Small intestine (tissue), 7 donors: Measurements from ENCODE around the gene HPN. TPM values are rescaled to one million over a fixed set of nuclear protein-coding genes. Genes with fewer than 3 reads are reported as not detected.
"Not testable (repeated sequence)": the region's sequence is repeated elsewhere in the genome, so short reads cannot be mapped to it uniquely, and the experiment has no call there.

Experiments used
- DNase-seq, 2 donors: peaks; one replicate each; pipeline versions ENCODE4 v3.0.0 to v3.0.0-alpha.2; 2013
- FAIRE-seq: peaks from 2 replicates; lab custom pipeline; 2012; peaks lifted over from hg19 to GRCh38; lab: Jason Lieb, UNC
- H3K27ac ChIP-seq, 3 donors: one replicate each; pipeline ENCODE4 v1.5.1; 2013; ENCODE audit warnings: low read length in 2 of 3, mild to moderate bottlenecking in 2 of 3, control low read depth in 1 of 3, inconsistent platforms in 1 of 3, low read depth in 1 of 3, moderate library complexity in 1 of 3
- H3K27me3 ChIP-seq, 3 donors: one replicate each; pipeline ENCODE4 v1.6.1; 2013; ENCODE audit warnings: low read length in 3 of 3, inconsistent platforms in 1 of 3; ENCODE audit not compliant: control insufficient read depth in 3 of 3, insufficient read depth in 3 of 3
- H3K36me3 ChIP-seq, 3 donors: one replicate each; pipeline ENCODE4 v1.6.1; 2013; ENCODE audit warnings: low read length in 3 of 3, inconsistent platforms in 1 of 3, low read depth in 1 of 3, mild to moderate bottlenecking in 1 of 3, moderate library complexity in 1 of 3; ENCODE audit not compliant: control insufficient read depth in 3 of 3, insufficient read depth in 2 of 3
- H3K4me1 ChIP-seq, 3 donors: one replicate each; pipeline ENCODE4 v1.6.1; 2013; ENCODE audit warnings: low read length in 2 of 3, inconsistent platforms in 1 of 3, low read depth in 1 of 3, mild to moderate bottlenecking in 1 of 3, moderate library complexity in 1 of 3; ENCODE audit not compliant: control insufficient read depth in 3 of 3, insufficient read depth in 2 of 3
- H3K4me3 ChIP-seq, 3 donors: one replicate each; pipeline ENCODE4 v1.5.1; 2013; ENCODE audit warnings: low read length in 3 of 3, control low read depth in 1 of 3, inconsistent platforms in 1 of 3, low read depth in 1 of 3, mild to moderate bottlenecking in 1 of 3, moderate library complexity in 1 of 3
- H3K9me3 ChIP-seq, 2 donors: one replicate each; pipeline ENCODE4 v1.6.1; 2013; ENCODE audit warnings: low read depth in 1 of 2, low read length in 1 of 2; ENCODE audit not compliant: control insufficient read depth in 2 of 2, insufficient read depth in 1 of 2
- WGBS, 3 donors: extraction: QIAGEN DNeasy Blood & Tissue Kit; methylation state at CpG; one replicate each; pipeline ENCODE4 v1.1.7; 2013; 5-methylcytosine and 5-hydroxymethylcytosine counted together
- polyA plus RNA-seq, 4 donors: library from polyadenylated mRNA; stranded (reverse) in 3 of 4; unstranded in 1 of 4; fragments of 200-250 nt in 3 of 4; fragments of 120-200 nt in 1 of 4; gene quantifications; one replicate each; pipeline versions ENCODE4 v1.2.1 to v1.2.3, GENCODE V29; 2013
- donor health status: healthy with polysubstance abuse.
- donor health status: control.
- donor health status: control.
- donor health status: Bipolar disorder and iron deficiency.
- donor health status: healthy.

Gene HPN
- polyA plus RNA-seq, 4 donors = 1.8 to 481 TPM; not detected in 2

DNA sequence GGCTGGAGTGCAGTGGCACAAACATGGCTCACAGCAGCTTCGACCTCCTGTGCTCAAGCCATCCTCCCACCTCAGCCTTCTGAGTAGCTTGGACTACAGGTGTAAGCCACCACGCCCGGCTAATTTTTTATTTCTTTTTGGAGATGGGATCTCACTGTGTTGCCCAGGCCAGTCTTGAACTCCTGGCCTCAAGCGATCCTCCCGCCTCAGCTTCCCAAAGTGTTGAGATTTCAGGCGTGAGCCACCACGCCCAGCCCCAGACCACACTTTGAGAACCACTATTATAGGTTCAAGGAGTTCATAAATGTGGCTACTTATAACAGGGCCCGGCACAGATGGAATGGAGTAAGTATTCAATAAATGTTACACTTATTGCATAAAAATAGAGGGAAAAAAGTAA is 14.5 kb upstream of the HPN start:
- H3K27ac ChIP-seq = no peak overlapping the region
- H3K4me1 ChIP-seq = peaks cover 0 to 5% (median 3%) of the 10 kb centered on the region in 3 donors
- H3K4me3 ChIP-seq = no peak overlapping the region
- H3K27me3 ChIP-seq = peaks cover 0 to 21% (median 7%) of the 10 kb centered on the region in 3 donors
- FAIRE-seq (no peak), DNase-seq (no peak)
- H3K9me3 ChIP-seq = no peaks in the 10 kb centered on the region
- WGBS, 3 donors = 87 to 89% (median 89%) methylated on average over 8 of the region's 8 CpGs
- H3K36me3 ChIP-seq = peaks cover 5 to 62% (median 21%) of the 10 kb centered on the region in 3 donors

DNA sequence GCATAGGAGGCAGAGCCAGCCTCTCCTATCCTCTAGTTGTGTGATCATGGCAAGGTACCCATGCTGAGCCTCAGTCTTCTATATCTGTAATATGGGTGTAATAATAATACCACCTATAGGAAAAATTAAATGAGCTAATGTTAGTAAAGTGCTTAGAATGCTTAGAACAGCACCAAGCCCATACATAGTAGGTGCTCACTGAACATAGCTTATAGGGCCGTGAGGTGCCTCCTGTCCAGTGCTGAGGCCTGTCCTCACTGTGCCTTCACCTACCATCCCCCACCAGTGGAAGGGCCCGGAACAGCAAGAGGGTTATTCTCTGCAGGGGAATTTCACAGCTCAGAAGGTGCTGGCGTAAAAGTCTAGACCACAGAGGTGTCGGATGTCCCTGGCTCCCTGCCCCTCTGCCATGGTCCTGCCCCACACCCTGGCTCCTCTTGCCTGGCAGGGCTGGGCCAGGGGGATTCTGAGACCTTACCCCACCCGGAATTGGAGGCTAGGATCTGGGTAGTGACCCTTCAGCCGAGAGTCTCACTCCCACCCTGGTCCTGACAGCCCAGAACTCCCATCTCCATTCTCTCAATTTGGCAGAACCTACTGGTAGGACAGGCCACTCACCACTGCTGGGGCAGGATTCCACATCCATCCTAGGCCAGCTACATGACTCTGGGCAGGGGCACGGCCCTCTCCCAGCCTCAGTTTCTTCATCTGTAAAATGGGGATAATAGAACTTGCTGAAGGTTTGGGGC is 13.5 kb upstream of the HPN start:
- 72 to 88% (median 82%) methylated on average over 7 of the region's 7 CpGs for WGBS, 3 donors

DNA sequence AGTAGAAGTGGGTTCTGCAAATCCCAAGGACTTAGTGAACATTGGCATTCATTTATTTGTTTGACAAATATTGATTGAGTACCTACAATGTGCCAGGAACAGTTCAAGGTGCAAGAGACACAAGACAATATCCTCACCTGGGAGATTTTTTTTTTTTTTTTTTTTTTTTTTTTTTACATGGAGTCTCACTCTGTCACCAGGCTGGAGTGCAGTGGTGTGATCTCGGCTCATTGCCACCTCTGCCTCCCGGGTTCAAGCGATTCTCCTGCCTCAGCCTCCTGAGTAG is 13.0 kb upstream of the HPN start:
- not testable (repeated sequence) for H3K9me3 ChIP-seq, H3K27ac ChIP-seq, H3K4me3 ChIP-seq, H3K4me1 ChIP-seq, DNase-seq, FAIRE-seq
- 59 to 81% (median 62%) methylated on average over 3 of the region's 3 CpGs for WGBS, 3 donors
- H3K36me3 ChIP-seq = peaks cover 0 to 47% (median 12%) of the 10 kb centered on the region in 3 donors
- H3K27me3 ChIP-seq = peaks cover 0 to 35% (median 7%) of the 10 kb centered on the region in 3 donors

More for the DNA sequence above, 13.5 kb upstream of the HPN start:
- Histone ChIP-seq H3K36me3 (peaks cover 0 to 52% (median 15%) of the 10 kb centered on the region in 3 donors), H3K27me3 (peaks cover 0 to 30% (median 7%) of the 10 kb centered on the region in 3 donors), H3K9me3 (no peaks in the 10 kb centered on the region), H3K4me3 (no peak overlapping the region), H3K27ac (no peak overlapping the region), H3K4me1 (peaks cover 0 to 5% (median 3%) of the 10 kb centered on the region in 3 donors)
- DNase-seq = no peak
- no peak for FAIRE-seq

DNA sequence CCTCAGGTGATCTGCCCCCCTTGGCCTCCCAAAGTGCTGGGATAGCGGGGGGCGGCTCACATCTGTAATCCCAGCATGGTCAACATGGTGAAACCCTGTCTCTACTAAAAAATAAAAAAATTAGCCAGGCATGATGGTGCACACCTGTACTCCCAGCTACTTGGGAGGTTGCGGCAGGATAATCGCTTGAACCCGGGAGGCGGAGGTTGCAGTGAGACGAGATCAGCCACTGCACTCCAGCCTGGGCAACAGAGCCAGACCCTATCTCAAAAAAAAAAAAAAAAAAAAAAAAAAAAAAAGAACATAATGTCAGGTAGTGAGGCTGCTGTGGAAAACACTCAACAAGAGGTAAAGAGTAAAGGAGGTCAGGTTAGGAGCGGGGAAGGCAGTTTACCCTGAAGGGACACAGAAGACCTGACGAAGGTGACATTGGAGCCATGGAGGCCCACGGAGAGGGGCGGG is 12.2 kb upstream of the HPN start:
- FAIRE-seq, H3K4me3 ChIP-seq: not testable (repeated sequence)

DNA sequence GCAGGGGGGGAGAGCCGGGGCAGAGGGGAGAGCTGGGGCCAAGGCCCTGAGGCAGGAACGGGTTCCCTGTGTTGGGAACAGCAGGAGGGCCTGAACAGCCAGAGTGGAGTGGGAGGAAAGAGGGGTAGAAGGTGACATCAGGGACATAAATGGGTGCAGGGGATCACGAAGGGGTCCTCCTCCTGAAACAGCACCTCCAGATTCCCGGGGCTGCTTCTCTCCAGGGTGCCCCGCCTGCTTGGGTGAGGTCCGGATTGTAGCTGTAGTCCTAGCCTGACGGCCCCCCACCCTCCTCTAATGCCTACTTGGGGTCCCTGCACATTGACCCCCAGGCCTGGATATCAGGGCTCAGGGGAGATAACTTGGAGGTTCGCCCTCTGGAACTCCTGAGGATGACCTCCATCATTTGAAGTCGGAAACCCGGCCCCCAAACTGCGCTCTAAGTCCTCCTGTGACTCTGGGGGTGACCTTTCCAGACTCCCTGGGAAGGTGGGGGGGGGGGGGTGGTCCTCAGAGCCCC is 11.7 kb upstream of the HPN start:
- peak overlapping the region in 1 of 3 donors; percentile 33 for H3K4me3 ChIP-seq
- FAIRE-seq (no peak), DNase-seq (no peak)
- no peak overlapping the region for H3K27ac ChIP-seq
- H3K9me3 ChIP-seq = no peaks in the 10 kb centered on the region
- H3K4me1 ChIP-seq = peaks cover 0 to 5% (median 3%) of the 10 kb centered on the region in 3 donors
- peaks cover 0 to 35% (median 7%) of the 10 kb centered on the region in 3 donors for H3K36me3 ChIP-seq
- WGBS, 3 donors = 7 to 14% (median 8%) methylated on average over 9 to 11 of the region's 11 CpGs
- peaks cover 0 to 36% (median 7%) of the 10 kb centered on the region in 3 donors for H3K27me3 ChIP-seq

More for the DNA sequence above, 12.2 kb upstream of the HPN start:
- DNase-seq, H3K4me1 ChIP-seq, H3K27ac ChIP-seq, H3K9me3 ChIP-seq: not testable (repeated sequence)
- peaks cover 0 to 36% (median 7%) of the 10 kb centered on the region in 3 donors for H3K27me3 ChIP-seq
- H3K36me3 ChIP-seq = peaks cover 0 to 40% (median 7%) of the 10 kb centered on the region in 3 donors
- 55 to 72% (median 63%) methylated on average over 11 of the region's 11 CpGs for WGBS, 3 donors

DNA sequence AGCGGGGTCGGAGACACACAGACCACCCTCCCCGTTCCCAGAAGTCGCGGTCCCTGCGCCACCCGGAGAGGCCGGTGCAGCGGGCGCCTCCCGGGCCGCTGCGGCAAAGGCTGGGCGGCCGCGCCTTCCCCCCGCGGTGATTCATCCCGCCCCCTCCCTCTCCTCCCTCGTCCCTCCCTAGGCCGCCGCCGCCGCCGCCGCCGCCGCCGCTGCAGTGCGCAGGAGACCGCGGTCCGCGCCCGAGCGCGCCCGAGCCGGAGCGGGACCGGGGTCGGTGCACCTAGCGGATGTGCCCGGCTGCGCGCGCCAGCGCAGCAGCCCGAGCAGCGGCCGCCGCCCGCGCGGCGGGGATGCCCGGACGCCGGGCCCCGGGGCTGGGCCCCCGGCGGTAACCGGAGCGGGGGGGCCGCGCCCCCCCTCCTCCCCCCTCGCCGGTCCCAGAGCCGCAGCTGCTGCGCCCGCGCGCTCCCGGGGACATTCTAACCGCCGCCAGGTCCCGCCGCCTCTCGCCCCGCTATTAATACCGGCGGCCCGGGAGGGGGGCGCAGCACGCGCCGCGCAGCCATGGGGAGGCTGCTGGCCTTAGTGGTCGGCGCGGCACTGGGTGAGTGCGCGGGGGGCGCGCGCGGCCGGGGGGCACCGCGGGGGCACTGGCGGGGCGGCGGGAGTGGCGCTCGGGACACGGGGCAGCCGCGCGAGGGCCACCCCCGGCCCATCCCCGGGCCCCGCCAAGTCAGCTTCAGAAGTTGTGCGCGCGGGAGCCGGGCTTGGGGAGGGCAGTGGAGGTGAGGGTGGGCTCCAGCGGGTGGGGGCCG is 11.1 kb upstream of the HPN start, which contains the start of gene SCN1B:
Gene SCN1B (plus strand): TSS at position 214 of the 815 bp plus-strand sequence. CDS start 351 bp downstream, at position 565.
- no peaks in the 10 kb centered on the region for H3K9me3 ChIP-seq
- DNase-seq (peak; percentile 48 to 77), FAIRE-seq (no peak)
- H3K36me3 ChIP-seq = peaks cover 0 to 29% (median 7%) of the 10 kb centered on the region in 3 donors
- 0 to 1% (median 1%) methylated on average over 28 to 118 of the region's 118 CpGs for WGBS, 3 donors
- H3K4me3 ChIP-seq = peak within 1 kb of the TSS in 1 of 3 donors; percentile 33
- no peak within 1 kb of the TSS for H3K27ac ChIP-seq
- H3K27me3 ChIP-seq = peaks cover 0 to 36% (median 7%) of the 10 kb centered on the region in 3 donors
- H3K4me1 ChIP-seq = peaks cover 0 to 5% (median 3%) of the 10 kb centered on the region in 3 donors

DNA sequence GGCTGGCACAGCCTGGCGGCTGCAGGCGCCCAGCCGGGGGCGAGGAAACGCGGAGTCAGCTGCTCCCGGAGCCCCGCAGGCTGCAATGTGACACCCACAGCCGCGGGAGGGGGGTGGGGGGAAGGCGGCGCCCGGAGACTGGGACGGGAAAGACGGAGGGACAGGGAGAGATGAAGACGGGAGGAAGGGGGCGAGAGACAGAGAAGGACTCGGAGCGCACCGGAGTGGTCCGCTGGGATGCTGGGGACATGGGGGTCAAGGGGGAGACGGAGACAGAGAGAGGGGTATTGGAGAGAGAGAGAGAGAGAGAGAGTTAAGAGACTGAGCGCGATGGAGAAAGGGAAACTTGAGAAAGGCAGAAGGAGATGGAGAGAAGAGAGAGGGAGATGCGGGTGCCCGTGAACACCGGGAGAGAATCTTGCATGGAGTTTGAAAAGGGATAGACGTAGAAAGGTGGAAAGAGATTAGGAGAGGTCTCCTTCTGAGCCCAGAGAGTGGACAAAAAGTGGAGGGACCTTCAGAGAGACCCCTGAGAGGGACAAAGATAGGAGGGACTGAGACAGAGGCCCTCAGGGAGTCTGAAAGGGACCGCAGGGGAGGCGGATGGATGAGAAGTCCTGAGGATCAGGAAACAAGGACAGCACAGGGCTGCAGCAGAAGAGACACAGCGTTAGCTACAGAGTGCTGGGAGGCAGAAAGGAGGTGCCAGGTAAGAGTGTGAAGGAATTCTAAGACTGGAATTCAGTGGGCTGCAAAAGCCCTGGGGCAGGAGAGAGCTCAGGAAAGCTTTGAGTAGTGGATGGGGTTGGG is 10.2 kb upstream of the HPN start:
- Histone ChIP-seq H3K4me1 (peaks cover 0 to 5% (median 3%) of the 10 kb centered on the region in 3 donors), H3K9me3 (no peaks in the 10 kb centered on the region), H3K27ac (no peak overlapping the region), H3K27me3 (peaks cover 0 to 36% (median 7%) of the 10 kb centered on the region in 3 donors), H3K36me3 (peaks cover 0 to 21% (median 7%) of the 10 kb centered on the region in 3 donors), H3K4me3 (peak overlapping the region in 1 of 3 donors; percentile 33)
- WGBS, 3 donors = 7 to 10% (median 8%) methylated on average over 31 of the region's 31 CpGs
- DNase-seq (peak in 1 of 2 donors; percentile 40), FAIRE-seq (no peak)
